Measurements from ENCODE around the gene PRDM7.

GRCh38 chr16:90028985-90029384, 48.1 kb downstream of the PRDM7 start:
- TF ChIP-seq SPI1 (IDR thresholded peaks at IDR 0.05; ENCODE audit: low read depth, low read length) (no peak), TAF1 (IDR thresholded peaks at IDR 0.05; ENCODE audit: low read depth, low read length) (no peak)
